GM23338 (cell line): ENCODE results near the gene EN2.

Source experiments
- CREB1 ChIP-seq: fragments of 250-450 bp; sonication (Bioruptor Pico); IDR thresholded peaks from 2 replicates; pipeline ENCODE4 v1.5.0; 2020; ENCODE audit warnings: low read depth, mild to moderate bottlenecking, moderate library complexity
- EZH2 ChIP-seq: fragments of 200-600 bp; sonication (generic); IDR thresholded peaks from one replicate; pipeline ENCODE4 v1.8.0; 2017; ENCODE audit warnings: antibody characterized with exemption, mild to moderate bottlenecking, low read depth; ENCODE audit not compliant: unreplicated experiment
- EZH2phosphoT487 ChIP-seq: fragments of 200-600 bp; sonication (generic); IDR thresholded peaks from one replicate; pipeline ENCODE4 v1.8.1; 2018; ENCODE audit warnings: antibody characterized with exemption; ENCODE audit not compliant: unreplicated experiment
- JUNB ChIP-seq: IDR thresholded peaks from one replicate; pipeline ENCODE4 v1.6.1; 2016; ENCODE audit warnings: antibody characterized with exemption; ENCODE audit not compliant: unreplicated experiment
- NANOG ChIP-seq: IDR thresholded peaks from 2 replicates; pipeline ENCODE4 v1.6.1; 2016; ENCODE audit warnings: antibody characterized with exemption, borderline replicate concordance
- POLR2AphosphoS5 ChIP-seq: IDR thresholded peaks from 2 replicates; pipeline ENCODE4 v1.6.1; 2016; ENCODE audit warnings: antibody characterized with exemption, low read depth
- STAT1 ChIP-seq: IDR thresholded peaks from one replicate; pipeline ENCODE4 v1.6.1; 2016; ENCODE audit warnings: antibody characterized with exemption; ENCODE audit not compliant: unreplicated experiment
- ZNF114 ChIP-seq: fragments of 250-450 bp; sonication (Bioruptor Pico); IDR thresholded peaks from 2 replicates; pipeline ENCODE4 v1.5.0; 2020; ENCODE audit warnings: mild to moderate bottlenecking, moderate library complexity
- ZNF331 ChIP-seq: fragments of 250-450 bp; sonication (Bioruptor Pico); IDR thresholded peaks from 2 replicates; pipeline ENCODE4 v1.5.0; 2020; ENCODE audit warnings: low read depth, mild to moderate bottlenecking, moderate library complexity
- TF ChIP-seq, protein P1 (sequence below), 2 experiments: fragments of 200-600 bp in 1 of 2; sonication (generic) in 1 of 2; conservative IDR thresholded peaks; 2 replicates each; pipeline versions ENCODE4 v1.5.1 to v1.6.1; 2016 to 2017; ENCODE audit warnings: antibody characterized with exemption in 2 of 2, low read depth in 2 of 2, mild to moderate bottlenecking in 2 of 2, moderate library complexity in 1 of 2
- TF ChIP-seq, protein P2 (sequence below): IDR thresholded peaks from one replicate; pipeline ENCODE4 v1.6.1; 2018; ENCODE audit warnings: antibody characterized with exemption; ENCODE audit not compliant: unreplicated experiment
- TF ChIP-seq, protein P3 (sequence below): IDR thresholded peaks from 2 replicates; pipeline ENCODE4 v1.6.1; 2016; ENCODE audit warnings: antibody characterized with exemption
- TF ChIP-seq, protein P4 (sequence below): fragments of 250-450 bp; sonication (Bioruptor Pico); IDR thresholded peaks from 2 replicates; pipeline ENCODE4 v1.5.0; 2020; ENCODE audit warnings: mild to moderate bottlenecking, moderate library complexity

DNA sequence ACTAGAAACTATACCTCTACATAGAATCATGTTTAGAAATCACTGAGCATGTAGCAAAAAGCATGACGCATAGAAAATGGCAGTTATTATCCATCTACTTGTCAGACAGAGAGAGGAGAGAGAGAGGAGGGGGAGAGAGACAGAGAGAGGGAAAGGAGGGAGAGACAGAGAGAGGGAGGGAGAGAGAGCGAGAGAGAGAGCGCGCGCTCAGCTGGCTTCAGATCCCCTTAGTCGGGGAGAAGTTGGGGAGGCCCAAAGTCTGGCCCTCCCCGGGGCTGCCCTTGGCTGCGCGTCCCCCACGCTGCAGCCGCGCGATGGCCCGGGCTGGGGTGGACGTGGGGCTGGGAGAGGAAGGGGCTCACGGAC lies 51.4 kb downstream of the EN2 start:
- TF ChIP-seq, protein P1, sequence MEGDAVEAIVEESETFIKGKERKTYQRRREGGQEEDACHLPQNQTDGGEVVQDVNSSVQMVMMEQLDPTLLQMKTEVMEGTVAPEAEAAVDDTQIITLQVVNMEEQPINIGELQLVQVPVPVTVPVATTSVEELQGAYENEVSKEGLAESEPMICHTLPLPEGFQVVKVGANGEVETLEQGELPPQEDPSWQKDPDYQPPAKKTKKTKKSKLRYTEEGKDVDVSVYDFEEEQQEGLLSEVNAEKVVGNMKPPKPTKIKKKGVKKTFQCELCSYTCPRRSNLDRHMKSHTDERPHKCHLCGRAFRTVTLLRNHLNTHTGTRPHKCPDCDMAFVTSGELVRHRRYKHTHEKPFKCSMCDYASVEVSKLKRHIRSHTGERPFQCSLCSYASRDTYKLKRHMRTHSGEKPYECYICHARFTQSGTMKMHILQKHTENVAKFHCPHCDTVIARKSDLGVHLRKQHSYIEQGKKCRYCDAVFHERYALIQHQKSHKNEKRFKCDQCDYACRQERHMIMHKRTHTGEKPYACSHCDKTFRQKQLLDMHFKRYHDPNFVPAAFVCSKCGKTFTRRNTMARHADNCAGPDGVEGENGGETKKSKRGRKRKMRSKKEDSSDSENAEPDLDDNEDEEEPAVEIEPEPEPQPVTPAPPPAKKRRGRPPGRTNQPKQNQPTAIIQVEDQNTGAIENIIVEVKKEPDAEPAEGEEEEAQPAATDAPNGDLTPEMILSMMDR (conservative IDR thresholded peaks at IDR 0.05; ENCODE audit: low read depth in 2 of 2) = no peak
- TF ChIP-seq CREB1 (no peak), EZH2phosphoT487 (no peak), POLR2AphosphoS5 (no peak), EZH2 (peak; percentile 84), NANOG (no peak), ZNF114 (CRISPR knock-in tag) (no peak), STAT1 (no peak), JUNB (no peak), ZNF331 (no peak)
- TF ChIP-seq, protein P2, sequence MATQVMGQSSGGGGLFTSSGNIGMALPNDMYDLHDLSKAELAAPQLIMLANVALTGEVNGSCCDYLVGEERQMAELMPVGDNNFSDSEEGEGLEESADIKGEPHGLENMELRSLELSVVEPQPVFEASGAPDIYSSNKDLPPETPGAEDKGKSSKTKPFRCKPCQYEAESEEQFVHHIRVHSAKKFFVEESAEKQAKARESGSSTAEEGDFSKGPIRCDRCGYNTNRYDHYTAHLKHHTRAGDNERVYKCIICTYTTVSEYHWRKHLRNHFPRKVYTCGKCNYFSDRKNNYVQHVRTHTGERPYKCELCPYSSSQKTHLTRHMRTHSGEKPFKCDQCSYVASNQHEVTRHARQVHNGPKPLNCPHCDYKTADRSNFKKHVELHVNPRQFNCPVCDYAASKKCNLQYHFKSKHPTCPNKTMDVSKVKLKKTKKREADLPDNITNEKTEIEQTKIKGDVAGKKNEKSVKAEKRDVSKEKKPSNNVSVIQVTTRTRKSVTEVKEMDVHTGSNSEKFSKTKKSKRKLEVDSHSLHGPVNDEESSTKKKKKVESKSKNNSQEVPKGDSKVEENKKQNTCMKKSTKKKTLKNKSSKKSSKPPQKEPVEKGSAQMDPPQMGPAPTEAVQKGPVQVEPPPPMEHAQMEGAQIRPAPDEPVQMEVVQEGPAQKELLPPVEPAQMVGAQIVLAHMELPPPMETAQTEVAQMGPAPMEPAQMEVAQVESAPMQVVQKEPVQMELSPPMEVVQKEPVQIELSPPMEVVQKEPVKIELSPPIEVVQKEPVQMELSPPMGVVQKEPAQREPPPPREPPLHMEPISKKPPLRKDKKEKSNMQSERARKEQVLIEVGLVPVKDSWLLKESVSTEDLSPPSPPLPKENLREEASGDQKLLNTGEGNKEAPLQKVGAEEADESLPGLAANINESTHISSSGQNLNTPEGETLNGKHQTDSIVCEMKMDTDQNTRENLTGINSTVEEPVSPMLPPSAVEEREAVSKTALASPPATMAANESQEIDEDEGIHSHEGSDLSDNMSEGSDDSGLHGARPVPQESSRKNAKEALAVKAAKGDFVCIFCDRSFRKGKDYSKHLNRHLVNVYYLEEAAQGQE = no peak
- TF ChIP-seq, protein P3, sequence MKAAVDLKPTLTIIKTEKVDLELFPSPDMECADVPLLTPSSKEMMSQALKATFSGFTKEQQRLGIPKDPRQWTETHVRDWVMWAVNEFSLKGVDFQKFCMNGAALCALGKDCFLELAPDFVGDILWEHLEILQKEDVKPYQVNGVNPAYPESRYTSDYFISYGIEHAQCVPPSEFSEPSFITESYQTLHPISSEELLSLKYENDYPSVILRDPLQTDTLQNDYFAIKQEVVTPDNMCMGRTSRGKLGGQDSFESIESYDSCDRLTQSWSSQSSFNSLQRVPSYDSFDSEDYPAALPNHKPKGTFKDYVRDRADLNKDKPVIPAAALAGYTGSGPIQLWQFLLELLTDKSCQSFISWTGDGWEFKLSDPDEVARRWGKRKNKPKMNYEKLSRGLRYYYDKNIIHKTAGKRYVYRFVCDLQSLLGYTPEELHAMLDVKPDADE = no peak
- TF ChIP-seq, protein P4, sequence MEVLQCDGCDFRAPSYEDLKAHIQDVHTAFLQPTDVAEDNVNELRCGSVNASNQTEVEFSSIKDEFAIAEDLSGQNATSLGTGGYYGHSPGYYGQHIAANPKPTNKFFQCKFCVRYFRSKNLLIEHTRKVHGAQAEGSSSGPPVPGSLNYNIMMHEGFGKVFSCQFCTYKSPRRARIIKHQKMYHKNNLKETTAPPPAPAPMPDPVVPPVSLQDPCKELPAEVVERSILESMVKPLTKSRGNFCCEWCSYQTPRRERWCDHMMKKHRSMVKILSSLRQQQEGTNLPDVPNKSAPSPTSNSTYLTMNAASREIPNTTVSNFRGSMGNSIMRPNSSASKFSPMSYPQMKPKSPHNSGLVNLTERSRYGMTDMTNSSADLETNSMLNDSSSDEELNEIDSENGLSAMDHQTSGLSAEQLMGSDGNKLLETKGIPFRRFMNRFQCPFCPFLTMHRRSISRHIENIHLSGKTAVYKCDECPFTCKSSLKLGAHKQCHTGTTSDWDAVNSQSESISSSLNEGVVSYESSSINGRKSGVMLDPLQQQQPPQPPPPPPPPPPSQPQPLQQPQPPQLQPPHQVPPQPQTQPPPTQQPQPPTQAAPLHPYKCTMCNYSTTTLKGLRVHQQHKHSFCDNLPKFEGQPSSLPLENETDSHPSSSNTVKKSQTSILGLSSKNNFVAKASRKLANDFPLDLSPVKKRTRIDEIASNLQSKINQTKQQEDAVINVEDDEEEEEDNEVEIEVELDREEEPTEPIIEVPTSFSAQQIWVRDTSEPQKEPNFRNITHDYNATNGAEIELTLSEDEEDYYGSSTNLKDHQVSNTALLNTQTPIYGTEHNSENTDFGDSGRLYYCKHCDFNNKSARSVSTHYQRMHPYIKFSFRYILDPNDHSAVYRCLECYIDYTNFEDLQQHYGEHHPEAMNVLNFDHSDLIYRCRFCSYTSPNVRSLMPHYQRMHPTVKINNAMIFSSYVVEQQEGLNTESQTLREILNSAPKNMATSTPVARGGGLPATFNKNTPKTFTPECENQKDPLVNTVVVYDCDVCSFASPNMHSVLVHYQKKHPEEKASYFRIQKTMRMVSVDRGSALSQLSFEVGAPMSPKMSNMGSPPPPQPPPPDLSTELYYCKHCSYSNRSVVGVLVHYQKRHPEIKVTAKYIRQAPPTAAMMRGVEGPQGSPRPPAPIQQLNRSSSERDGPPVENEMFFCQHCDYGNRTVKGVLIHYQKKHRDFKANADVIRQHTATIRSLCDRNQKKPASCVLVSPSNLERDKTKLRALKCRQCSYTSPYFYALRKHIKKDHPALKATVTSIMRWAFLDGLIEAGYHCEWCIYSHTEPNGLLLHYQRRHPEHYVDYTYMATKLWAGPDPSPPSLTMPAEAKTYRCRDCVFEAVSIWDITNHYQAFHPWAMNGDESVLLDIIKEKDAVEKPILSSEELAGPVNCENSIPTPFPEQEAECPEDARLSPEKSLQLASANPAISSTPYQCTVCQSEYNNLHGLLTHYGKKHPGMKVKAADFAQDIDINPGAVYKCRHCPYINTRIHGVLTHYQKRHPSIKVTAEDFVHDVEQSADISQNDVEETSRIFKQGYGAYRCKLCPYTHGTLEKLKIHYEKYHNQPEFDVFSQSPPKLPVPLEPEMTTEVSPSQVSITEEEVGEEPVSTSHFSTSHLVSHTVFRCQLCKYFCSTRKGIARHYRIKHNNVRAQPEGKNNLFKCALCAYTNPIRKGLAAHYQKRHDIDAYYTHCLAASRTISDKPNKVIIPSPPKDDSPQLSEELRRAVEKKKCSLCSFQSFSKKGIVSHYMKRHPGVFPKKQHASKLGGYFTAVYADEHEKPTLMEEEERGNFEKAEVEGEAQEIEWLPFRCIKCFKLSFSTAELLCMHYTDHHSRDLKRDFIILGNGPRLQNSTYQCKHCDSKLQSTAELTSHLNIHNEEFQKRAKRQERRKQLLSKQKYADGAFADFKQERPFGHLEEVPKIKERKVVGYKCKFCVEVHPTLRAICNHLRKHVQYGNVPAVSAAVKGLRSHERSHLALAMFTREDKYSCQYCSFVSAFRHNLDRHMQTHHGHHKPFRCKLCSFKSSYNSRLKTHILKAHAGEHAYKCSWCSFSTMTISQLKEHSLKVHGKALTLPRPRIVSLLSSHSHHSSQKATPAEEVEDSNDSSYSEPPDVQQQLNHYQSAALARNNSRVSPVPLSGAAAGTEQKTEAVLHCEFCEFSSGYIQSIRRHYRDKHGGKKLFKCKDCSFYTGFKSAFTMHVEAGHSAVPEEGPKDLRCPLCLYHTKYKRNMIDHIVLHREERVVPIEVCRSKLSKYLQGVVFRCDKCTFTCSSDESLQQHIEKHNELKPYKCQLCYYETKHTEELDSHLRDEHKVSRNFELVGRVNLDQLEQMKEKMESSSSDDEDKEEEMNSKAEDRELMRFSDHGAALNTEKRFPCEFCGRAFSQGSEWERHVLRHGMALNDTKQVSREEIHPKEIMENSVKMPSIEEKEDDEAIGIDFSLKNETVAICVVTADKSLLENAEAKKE (CRISPR knock-in tag) = no peak
